DOHH2 (cell line): ENCODE results near the gene HSPA9.

Experiments used
- H3F3A ChIP-seq: fragments of 200-600 bp; sonication (generic), shearing (Covaris generic); 2 replicates; pipeline ENCODE4 v1.6.0; 2016; ENCODE audit warnings: antibody characterized with exemption, mild to moderate bottlenecking; ENCODE audit not compliant: control insufficient read depth, insufficient read depth
- H3K27ac ChIP-seq: fragments of 200-600 bp; sonication (generic); 2 replicates; pipeline ENCODE4 v1.5.1; 2014; ENCODE audit warnings: low read depth, mild to moderate bottlenecking, low read length, moderate library complexity
- H3K27me3 ChIP-seq: fragments of 200-600 bp; sonication (generic); 2 replicates; pipeline ENCODE4 v1.6.1; 2014; ENCODE audit warnings: mild to moderate bottlenecking, low read length, mixed read lengths; ENCODE audit not compliant: control insufficient read depth
- H3K36me3 ChIP-seq: fragments of 200-600 bp; sonication (generic); 2 replicates; pipeline ENCODE4 v1.6.1; 2014; ENCODE audit warnings: mild to moderate bottlenecking, low read length, moderate library complexity, mixed read lengths; ENCODE audit not compliant: control insufficient read depth
- H3K4me1 ChIP-seq: fragments of 200-600 bp; sonication (generic); 2 replicates; pipeline ENCODE4 v1.6.1; 2014; ENCODE audit warnings: mild to moderate bottlenecking, low read length, mixed read lengths; ENCODE audit not compliant: control insufficient read depth
- H3K4me2 ChIP-seq: fragments of 200-600 bp; sonication (generic); 2 replicates; pipeline ENCODE4 v1.6.0; 2014; ENCODE audit warnings: mild to moderate bottlenecking, low read length, moderate library complexity
- H3K4me3 ChIP-seq: fragments of 200-600 bp; sonication (generic); 2 replicates; pipeline ENCODE4 v1.5.1; 2014; ENCODE audit warnings: mild to moderate bottlenecking, low read length, mixed read lengths
- H3K79me2 ChIP-seq: fragments of 200-600 bp; sonication (generic); 2 replicates; pipeline ENCODE4 v1.6.1; 2014; ENCODE audit warnings: mild to moderate bottlenecking, low read length, mixed read lengths; ENCODE audit not compliant: control insufficient read depth
- H3K9me2 ChIP-seq: fragments of 200-600 bp; sonication (generic); replicated peaks from 2 replicates; pipeline ENCODE4 v1.6.1; 2014; ENCODE audit warnings: mild to moderate bottlenecking, low read length, mixed read lengths; ENCODE audit not compliant: control insufficient read depth
- H3K9me3 ChIP-seq: fragments of 200-600 bp; sonication (generic); 2 replicates; pipeline ENCODE4 v1.6.1; 2014; ENCODE audit warnings: antibody characterized with exemption, low read length, mixed read lengths; ENCODE audit not compliant: control insufficient read depth, insufficient read depth
- H4K20me1 ChIP-seq: fragments of 200-600 bp; sonication (generic); 2 replicates; pipeline ENCODE4 v1.6.0; 2014; ENCODE audit warnings: low read depth, mild to moderate bottlenecking, antibody characterized with exemption, low read length, moderate library complexity; ENCODE audit not compliant: control insufficient read depth, insufficient read depth
- EZH2phosphoT487 ChIP-seq: fragments of 200-600 bp; sonication (generic); IDR thresholded peaks from 2 replicates; pipeline ENCODE4 v1.6.1; 2017; ENCODE audit warnings: borderline replicate concordance, mild to moderate bottlenecking, antibody characterized with exemption, low read length, moderate library complexity, mixed read lengths
- TF ChIP-seq, protein P1 (sequence below): fragments of 200-600 bp; sonication (generic); IDR thresholded peaks from one replicate; pipeline ENCODE4 v1.5.1; 2014; ENCODE audit warnings: antibody characterized with exemption, mild to moderate bottlenecking, low read depth, low read length; ENCODE audit not compliant: poor library complexity, severe bottlenecking

The HSPA9 gene

GRCh38 chr5:138563340-138564118 is 11.7 kb downstream of the HSPA9 start:
- peaks cover 81% of the 10 kb centered on the region for H3K79me2 ChIP-seq
- H3K9me3 ChIP-seq, result no peaks in the 10 kb centered on the region
- no peak overlapping the region for H3K4me3 ChIP-seq
- H3K36me3 ChIP-seq, result peaks cover 95% of the 10 kb centered on the region
- peaks cover 21% of the 10 kb centered on the region for H3F3A ChIP-seq
- no peaks in the 10 kb centered on the region for H3K9me2 ChIP-seq
- H3K27me3 ChIP-seq, result no peaks in the 10 kb centered on the region
- TF ChIP-seq, protein P1, sequence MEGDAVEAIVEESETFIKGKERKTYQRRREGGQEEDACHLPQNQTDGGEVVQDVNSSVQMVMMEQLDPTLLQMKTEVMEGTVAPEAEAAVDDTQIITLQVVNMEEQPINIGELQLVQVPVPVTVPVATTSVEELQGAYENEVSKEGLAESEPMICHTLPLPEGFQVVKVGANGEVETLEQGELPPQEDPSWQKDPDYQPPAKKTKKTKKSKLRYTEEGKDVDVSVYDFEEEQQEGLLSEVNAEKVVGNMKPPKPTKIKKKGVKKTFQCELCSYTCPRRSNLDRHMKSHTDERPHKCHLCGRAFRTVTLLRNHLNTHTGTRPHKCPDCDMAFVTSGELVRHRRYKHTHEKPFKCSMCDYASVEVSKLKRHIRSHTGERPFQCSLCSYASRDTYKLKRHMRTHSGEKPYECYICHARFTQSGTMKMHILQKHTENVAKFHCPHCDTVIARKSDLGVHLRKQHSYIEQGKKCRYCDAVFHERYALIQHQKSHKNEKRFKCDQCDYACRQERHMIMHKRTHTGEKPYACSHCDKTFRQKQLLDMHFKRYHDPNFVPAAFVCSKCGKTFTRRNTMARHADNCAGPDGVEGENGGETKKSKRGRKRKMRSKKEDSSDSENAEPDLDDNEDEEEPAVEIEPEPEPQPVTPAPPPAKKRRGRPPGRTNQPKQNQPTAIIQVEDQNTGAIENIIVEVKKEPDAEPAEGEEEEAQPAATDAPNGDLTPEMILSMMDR, result no peak
- no peak for TF ChIP-seq EZH2phosphoT487
- H3K4me2 ChIP-seq, result no peak overlapping the region
- H4K20me1 ChIP-seq, result peaks cover 27% of the 10 kb centered on the region; the same call in 1 of the 2 replicates
- no peak overlapping the region for H3K27ac ChIP-seq
- no peaks in the 10 kb centered on the region for H3K4me1 ChIP-seq

GRCh38 chr5:138560971-138561370 is 14.2 kb downstream of the HSPA9 start:
- Histone ChIP-seq H3K27me3 (no peaks in the 10 kb centered on the region), H3K79me2 (peaks cover 55% of the 10 kb centered on the region), H3F3A (peaks cover 41% of the 10 kb centered on the region), H3K27ac (no peak overlapping the region), H3K4me1 (no peaks in the 10 kb centered on the region), H3K9me2 (no peaks in the 10 kb centered on the region), H3K4me3 (no peak overlapping the region), H3K4me2 (no peak overlapping the region), H3K36me3 (peaks cover 95% of the 10 kb centered on the region), H3K9me3 (no peaks in the 10 kb centered on the region), H4K20me1 (peaks cover 27% of the 10 kb centered on the region; the same call in 1 of the 2 replicates)
- no peak for TF ChIP-seq EZH2phosphoT487
- TF ChIP-seq, protein P1, result no peak

- H3K27me3 ChIP-seq, result no peaks in the 10 kb centered on the region
- H3K27ac ChIP-seq, result no peak overlapping the region
- peaks cover 51% of the 10 kb centered on the region for H3F3A ChIP-seq
- no peak overlapping the region for H3K4me3 ChIP-seq
- H3K4me2 ChIP-seq, result no peak overlapping the region
- no peak for TF ChIP-seq EZH2phosphoT487
- TF ChIP-seq, protein P1, result no peak
- H4K20me1 ChIP-seq, result peaks cover 22% of the 10 kb centered on the region; the same call in 1 of the 2 replicates
- H3K9me2 ChIP-seq, result no peaks in the 10 kb centered on the region
- no peaks in the 10 kb centered on the region for H3K4me1 ChIP-seq
- H3K79me2 ChIP-seq, result peaks cover 45% of the 10 kb centered on the region
- peaks cover 95% of the 10 kb centered on the region for H3K36me3 ChIP-seq
- no peaks in the 10 kb centered on the region for H3K9me3 ChIP-seq
Observed at GRCh38 chr5:138559937-138560336, 15.3 kb downstream of the HSPA9 start.
